SJSA1 (cell line): ENCODE results near the gene PARD6A. TPM values are rescaled to one million over a fixed set of nuclear protein-coding genes. Genes with fewer than 3 reads are reported as not detected.

Source experiments
- DNase-seq, 2 experiments: peaks; one replicate each; pipeline ENCODE4 v3.0.0-alpha.2; 2015 to 2020; ENCODE audit warnings: low spot score in 2 of 2, low read depth in 1 of 2
- H3K27ac ChIP-seq: fragments of 250-450 bp; sonication (Bioruptor Pico); 2 replicates; pipeline ENCODE4 v1.5.1; 2020; ENCODE audit warnings: mild to moderate bottlenecking, moderate library complexity
- H3K27me3 ChIP-seq: fragments of 250-450 bp; sonication (Bioruptor Pico); replicated peaks from 2 replicates; pipeline ENCODE4 v1.5.1; 2020; ENCODE audit warnings: mild to moderate bottlenecking, moderate library complexity
- H3K36me3 ChIP-seq: fragments of 250-450 bp; sonication (Bioruptor Pico); 2 replicates; pipeline ENCODE4 v1.5.1; 2020; ENCODE audit warnings: mild to moderate bottlenecking
- H3K4me1 ChIP-seq: fragments of 250-450 bp; sonication (Bioruptor Pico); replicated peaks from 2 replicates; pipeline ENCODE4 v1.6.1; 2021; ENCODE audit warnings: mild to moderate bottlenecking
- H3K4me3 ChIP-seq: fragments of 250-450 bp; sonication (Bioruptor Pico); 2 replicates; pipeline ENCODE4 v1.5.1; 2020; ENCODE audit warnings: mild to moderate bottlenecking
- H3K9me3 ChIP-seq: fragments of 250-450 bp; sonication (Bioruptor Pico); replicated peaks from 2 replicates; pipeline ENCODE4 v1.5.1; 2020; ENCODE audit warnings: mild to moderate bottlenecking
- total RNA-seq: library from RNA; depleted of rRNA; stranded (reverse); fragments of >200 nt; shearing (Covaris generic); gene quantifications from 2 replicates; pipeline ENCODE4 v1.2.3, GENCODE V29; 2014; rRNA removed

The PARD6A gene
- total RNA-seq: 0.26 TPM in 1 of 2 replicates, not detected in the other

GRCh38 chr16:67660564-67661028 is at the start of gene PARD6A:
Gene PARD6A (plus strand): TSS chr16:67660960. CDS start chr16:67661039, 79 bp downstream.
- no peaks in the 10 kb centered on the region for H3K27me3 ChIP-seq
- peaks cover 41% of the 10 kb centered on the region for H3K36me3 ChIP-seq
- peaks cover 23% of the 10 kb centered on the region for H3K4me1 ChIP-seq
- peak within 1 kb of the TSS; percentile 77 for H3K4me3 ChIP-seq
- peak within 1 kb of the TSS; percentile 31 for H3K27ac ChIP-seq
- H3K9me3 ChIP-seq: peaks cover under 1% of the 10 kb centered on the region; the same call in 1 of the 2 replicates
- DNase-seq: peak; percentile 92 to 97

DNA sequence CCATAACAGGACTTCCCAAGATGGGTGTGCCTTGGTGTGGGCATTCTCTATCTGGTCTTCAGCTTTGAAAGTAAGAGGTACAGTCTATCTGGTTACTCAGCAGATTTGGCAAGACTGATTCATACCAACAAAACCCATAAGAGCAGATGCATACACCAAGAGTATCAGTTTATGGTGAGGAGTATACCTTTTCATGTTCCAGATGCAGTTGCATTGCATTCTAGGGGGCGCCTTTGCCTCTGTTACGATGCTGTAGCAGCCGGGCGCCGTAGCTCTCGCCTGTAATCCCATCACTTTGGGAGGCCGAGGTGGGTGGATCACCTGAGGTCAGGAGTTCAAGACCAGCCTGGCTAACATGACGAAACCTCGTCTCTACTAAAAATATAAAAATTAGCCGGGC is 47.0 kb upstream of the PARD6A start:
- no peak for DNase-seq
- H3K27me3 ChIP-seq: no peaks in the 10 kb centered on the region
- H3K4me3 ChIP-seq: no peak overlapping the region
- H3K36me3 ChIP-seq: peaks cover 74% of the 10 kb centered on the region
- H3K4me1 ChIP-seq: no peaks in the 10 kb centered on the region
- H3K27ac ChIP-seq: no peak overlapping the region
- H3K9me3 ChIP-seq: no peaks in the 10 kb centered on the region

- H3K4me3 ChIP-seq: no peak overlapping the region
- H3K4me1 ChIP-seq: no peaks in the 10 kb centered on the region
- no peak for DNase-seq
- H3K27ac ChIP-seq: no peak overlapping the region
- no peaks in the 10 kb centered on the region for H3K9me3 ChIP-seq
- no peaks in the 10 kb centered on the region for H3K27me3 ChIP-seq
- H3K36me3 ChIP-seq: peaks cover 78% of the 10 kb centered on the region
Measured at GRCh38 chr16:67628216-67628615, 32.5 kb upstream of the PARD6A start.

GRCh38 chr16:67632415-67633172 is 28.2 kb upstream of the PARD6A start:
- Histone ChIP-seq H3K36me3 (peaks cover 80% of the 10 kb centered on the region), H3K27ac (no peak overlapping the region), H3K27me3 (no peaks in the 10 kb centered on the region), H3K9me3 (no peaks in the 10 kb centered on the region), H3K4me3 (no peak overlapping the region), H3K4me1 (no peaks in the 10 kb centered on the region)
- DNase-seq: no peak

GRCh38 chr16:67636713-67637112 is 24.0 kb upstream of the PARD6A start:
- H3K4me3 ChIP-seq: no peak overlapping the region
- H3K36me3 ChIP-seq: peaks cover 74% of the 10 kb centered on the region
- H3K9me3 ChIP-seq: no peaks in the 10 kb centered on the region
- H3K4me1 ChIP-seq: no peaks in the 10 kb centered on the region
- no peak overlapping the region for H3K27ac ChIP-seq
- DNase-seq: no peak
- no peaks in the 10 kb centered on the region for H3K27me3 ChIP-seq

DNA sequence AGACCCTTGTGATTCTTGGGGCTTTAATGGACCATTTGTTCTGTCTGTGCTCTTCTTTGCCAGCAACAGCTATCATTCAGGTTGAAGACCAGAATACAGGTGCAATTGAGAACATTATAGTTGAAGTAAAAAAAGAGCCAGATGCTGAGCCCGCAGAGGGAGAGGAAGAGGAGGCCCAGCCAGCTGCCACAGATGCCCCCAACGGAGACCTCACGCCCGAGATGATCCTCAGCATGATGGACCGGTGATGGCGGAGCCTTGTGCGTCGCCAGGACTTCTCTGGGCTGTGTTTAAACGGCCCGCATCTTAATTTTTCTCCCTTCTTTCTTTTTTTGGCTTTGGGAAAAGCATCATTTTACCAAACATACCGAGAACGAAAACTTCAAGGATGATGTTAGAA is 23.1 kb upstream of the PARD6A start:
- DNase-seq: no peak
- no peak overlapping the region for H3K27ac ChIP-seq
- H3K27me3 ChIP-seq: no peaks in the 10 kb centered on the region
- H3K9me3 ChIP-seq: no peaks in the 10 kb centered on the region
- H3K36me3 ChIP-seq: peaks cover 65% of the 10 kb centered on the region
- H3K4me1 ChIP-seq: no peaks in the 10 kb centered on the region
- no peak overlapping the region for H3K4me3 ChIP-seq

GRCh38 chr16:67641779-67642708 is 18.7 kb upstream of the PARD6A start:
- H3K27ac ChIP-seq: no peak overlapping the region
- H3K4me3 ChIP-seq: no peak overlapping the region
- H3K27me3 ChIP-seq: peaks cover 25% of the 10 kb centered on the region
- H3K36me3 ChIP-seq: peaks cover 27% of the 10 kb centered on the region
- no peaks in the 10 kb centered on the region for H3K9me3 ChIP-seq
- no peak for DNase-seq
- peaks cover 7% of the 10 kb centered on the region for H3K4me1 ChIP-seq

DNA sequence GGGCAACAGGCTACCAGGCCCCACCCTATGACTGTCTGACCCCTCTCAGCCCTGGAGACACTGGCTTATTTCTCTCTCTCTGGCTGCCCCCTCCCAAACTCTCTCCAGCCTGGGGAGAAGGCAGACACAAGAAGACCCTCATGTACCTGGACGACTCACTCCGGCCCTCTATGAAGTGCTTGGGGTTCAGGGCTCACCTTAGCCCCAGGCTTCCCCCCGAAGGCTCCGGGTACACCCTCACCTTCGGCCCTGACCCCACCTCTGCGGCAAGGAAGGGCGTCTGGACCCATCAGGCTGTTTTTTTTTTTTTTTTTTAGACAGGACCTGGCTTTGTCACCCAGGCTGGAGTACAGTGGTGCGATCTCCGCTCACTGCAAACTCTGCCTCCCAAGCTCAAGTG is 16.7 kb upstream of the PARD6A start:
- no peak for DNase-seq
- Histone ChIP-seq H3K27me3 (peaks cover 43% of the 10 kb centered on the region), H3K4me3 (no peak overlapping the region), H3K9me3 (no peaks in the 10 kb centered on the region; the same call in 1 of the 2 replicates), H3K4me1 (peaks cover 7% of the 10 kb centered on the region), H3K36me3 (peaks cover 7% of the 10 kb centered on the region), H3K27ac (no peak overlapping the region)

GRCh38 chr16:67645397-67646121 is 15.2 kb upstream of the PARD6A start:
- Histone ChIP-seq H3K27me3 (peaks cover 58% of the 10 kb centered on the region), H3K9me3 (no peaks in the 10 kb centered on the region; the same call in 1 of the 2 replicates), H3K36me3 (no peaks in the 10 kb centered on the region), H3K27ac (no peak overlapping the region), H3K4me1 (peaks cover 7% of the 10 kb centered on the region), H3K4me3 (no peak overlapping the region)
- no peak for DNase-seq

DNA sequence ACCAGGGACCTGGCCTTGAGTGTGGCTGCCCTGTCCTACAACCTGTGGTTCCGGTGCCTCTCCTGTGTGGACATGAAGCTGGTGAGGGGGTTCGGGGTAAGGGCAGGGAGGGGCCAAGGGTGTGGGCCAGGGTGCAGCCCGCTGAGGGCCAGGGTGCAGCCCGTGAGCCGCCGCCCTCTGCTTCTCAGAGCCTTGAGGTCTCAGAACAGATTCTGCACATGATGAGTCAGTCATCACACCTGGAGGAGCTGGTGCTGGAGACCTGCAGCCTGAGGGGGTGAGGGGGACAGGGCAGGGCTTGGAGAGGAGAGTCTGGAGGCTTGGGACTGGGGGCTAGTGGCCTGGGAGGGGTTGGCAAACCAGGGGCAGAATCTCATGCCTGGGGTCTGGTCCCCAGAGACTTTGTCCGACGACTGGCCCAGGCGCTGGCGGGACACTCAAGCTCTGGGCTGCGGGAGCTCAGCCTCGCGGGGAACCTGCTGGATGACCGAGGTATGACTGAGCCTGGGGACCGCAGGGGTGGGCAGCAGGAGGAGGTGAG is 13.6 kb upstream of the PARD6A start:
- Histone ChIP-seq H3K4me3 (no peak overlapping the region), H3K27ac (no peak overlapping the region), H3K9me3 (no peaks in the 10 kb centered on the region; the same call in 1 of the 2 replicates), H3K4me1 (peaks cover 7% of the 10 kb centered on the region), H3K27me3 (peaks cover 71% of the 10 kb centered on the region), H3K36me3 (no peaks in the 10 kb centered on the region)
- no peak for DNase-seq

DNA sequence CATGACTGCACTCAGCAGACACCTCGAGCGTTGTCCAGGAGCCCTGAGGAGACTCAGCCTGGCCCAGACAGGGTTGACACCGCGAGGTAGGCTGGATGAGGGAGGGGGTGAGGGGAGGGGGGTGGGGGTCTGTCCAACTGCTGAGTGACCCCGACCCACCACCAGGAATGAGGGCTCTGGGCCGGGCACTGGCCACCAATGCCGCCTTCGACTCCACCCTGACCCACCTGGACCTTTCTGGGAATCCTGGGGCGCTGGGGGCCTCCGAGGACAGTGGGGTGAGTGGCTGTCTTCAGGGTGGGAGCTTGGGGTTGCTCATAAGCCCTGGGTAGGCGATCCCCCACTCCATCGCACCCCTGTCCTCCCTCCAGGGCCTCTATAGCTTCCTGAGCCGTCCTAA is 13.1 kb upstream of the PARD6A start:
- H3K9me3 ChIP-seq: no peaks in the 10 kb centered on the region; the same call in 1 of the 2 replicates
- no peak for DNase-seq
- peaks cover 76% of the 10 kb centered on the region for H3K27me3 ChIP-seq
- H3K4me1 ChIP-seq: peaks cover 11% of the 10 kb centered on the region
- no peak overlapping the region for H3K27ac ChIP-seq
- no peak overlapping the region for H3K4me3 ChIP-seq
- H3K36me3 ChIP-seq: no peaks in the 10 kb centered on the region

GRCh38 chr16:67648088-67648763 is 12.5 kb upstream of the PARD6A start:
- Histone ChIP-seq H3K4me3 (no peak overlapping the region), H3K36me3 (0 out of 2 replicates have a peak, but pooled peaks cover 2% of the 10 kb centered on the region), H3K27me3 (peaks cover 76% of the 10 kb centered on the region), H3K4me1 (peaks cover 15% of the 10 kb centered on the region), H3K9me3 (no peaks in the 10 kb centered on the region; the same call in 1 of the 2 replicates), H3K27ac (no peak overlapping the region)
- no peak for DNase-seq
